ENCODE results near the gene GPS1.

The GPS1 gene

DNA sequence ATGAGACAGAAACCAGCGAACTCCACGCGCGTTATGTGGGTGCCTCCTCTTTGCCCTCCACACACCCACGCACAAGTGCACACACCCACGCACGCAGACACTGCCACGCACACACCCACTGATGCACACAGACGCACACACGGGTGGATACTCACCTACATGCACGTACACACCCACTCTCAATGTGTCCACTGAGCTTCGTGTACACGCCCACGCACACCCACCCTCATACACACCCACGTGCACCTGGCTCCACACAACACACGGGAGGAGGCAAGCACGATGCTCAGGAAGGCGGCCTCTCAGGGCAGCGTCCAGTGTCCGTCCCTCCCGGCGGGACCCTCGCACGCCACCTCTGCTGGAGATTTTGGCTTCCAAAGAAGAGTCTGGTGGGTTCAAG lies 4.3 kb upstream of the GPS1 start:
- no peak for DNase-seq

DNA sequence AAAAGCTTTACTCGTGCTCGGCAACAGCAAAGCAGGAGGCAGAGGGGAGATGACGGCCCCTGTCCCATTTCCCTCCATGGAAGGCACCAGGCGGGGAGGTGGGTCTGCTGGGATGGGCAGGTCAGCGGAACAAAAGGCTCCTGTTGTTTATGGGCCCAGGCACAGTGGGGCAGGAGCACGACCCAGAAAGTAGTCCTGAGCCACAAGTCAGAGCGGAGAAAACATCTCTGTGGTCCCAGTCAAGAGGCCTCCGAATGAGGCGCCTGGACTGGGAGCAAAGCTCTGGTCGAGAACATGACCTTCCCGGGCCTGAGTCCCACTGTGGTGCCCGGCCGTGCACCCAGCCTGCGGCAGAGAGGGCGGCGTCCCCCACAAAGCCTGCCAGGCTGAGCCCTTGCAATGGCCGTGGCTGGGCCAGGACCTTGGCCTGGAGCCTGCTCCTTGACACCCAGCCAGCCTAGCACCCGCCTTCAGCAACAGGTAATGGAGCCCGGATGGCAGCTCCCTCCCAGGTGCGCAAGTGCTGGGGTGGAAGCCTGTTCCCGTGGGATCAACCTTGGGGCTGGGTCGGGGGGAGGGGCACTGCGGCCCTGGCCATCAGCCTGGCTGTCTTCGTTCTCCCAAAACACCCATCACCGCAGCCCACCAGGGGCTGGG lies 3.7 kb upstream of the GPS1 start:
- DNase-seq: no peak

DNA sequence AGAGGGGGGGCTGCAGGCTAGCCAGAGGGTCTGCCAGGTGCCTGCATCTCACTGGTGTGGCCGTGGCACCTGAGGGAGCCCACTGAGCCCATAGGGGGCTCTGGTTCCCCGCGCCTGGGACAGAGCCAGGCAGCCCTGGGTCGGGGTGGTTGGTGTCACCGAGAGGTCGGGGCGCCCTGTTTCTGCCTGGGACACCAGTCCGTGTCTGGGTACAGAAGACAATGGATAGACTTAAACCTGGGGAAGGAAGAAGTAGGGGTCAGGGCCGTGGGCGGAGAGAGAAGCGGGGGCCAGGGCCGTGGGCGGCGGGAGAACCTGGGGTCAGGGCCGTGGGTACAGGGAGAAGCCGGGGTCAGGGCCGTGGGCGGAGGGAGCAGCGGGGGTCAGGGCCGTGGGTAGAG lies 3.1 kb upstream of the GPS1 start:
- DNase-seq: no peak

DNA sequence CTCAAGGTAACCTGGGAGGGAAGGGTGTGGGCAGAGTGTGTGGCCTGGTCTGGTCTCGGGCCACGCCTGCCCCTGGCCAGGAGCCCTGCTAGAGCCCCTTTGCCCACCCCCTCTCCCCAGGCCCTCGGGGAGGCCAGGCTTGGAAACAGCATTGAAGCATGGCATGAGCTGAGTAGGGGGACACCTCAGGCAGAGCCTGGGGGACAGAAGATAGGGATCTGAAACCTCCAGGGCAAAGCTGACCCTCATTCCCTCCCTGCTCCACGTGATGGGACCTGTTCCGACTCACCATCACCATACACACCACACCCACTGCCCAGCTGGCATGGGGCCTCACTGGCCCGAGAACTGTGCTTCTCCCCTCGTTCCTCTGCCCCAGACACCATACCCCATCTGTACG lies 2.6 kb upstream of the GPS1 start:
- no peak for DNase-seq

DNA sequence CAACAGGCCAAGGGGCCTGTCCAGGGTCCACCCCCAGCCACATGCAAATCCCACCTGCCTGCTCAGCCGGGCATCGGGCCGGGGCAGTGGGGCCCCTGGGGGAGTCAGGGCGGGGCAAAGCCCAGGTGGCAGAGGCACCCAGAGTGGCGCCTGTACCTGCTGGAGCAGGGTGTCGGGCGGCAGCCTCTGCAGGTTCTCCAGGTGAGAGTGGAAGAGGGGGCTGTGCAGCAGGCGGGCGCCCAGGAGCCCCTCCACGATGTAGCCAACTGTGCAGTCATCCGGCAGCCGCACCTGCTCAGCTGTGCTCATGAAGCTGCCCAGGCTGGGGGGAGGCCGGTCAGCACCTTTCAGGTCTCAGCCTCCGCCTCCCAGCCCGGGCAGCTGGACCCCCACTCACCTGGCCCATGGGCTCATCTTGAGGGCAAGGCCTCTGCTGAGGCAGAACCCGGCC lies 2.2 kb upstream of the GPS1 start:
- DNase-seq: no peak

DNA sequence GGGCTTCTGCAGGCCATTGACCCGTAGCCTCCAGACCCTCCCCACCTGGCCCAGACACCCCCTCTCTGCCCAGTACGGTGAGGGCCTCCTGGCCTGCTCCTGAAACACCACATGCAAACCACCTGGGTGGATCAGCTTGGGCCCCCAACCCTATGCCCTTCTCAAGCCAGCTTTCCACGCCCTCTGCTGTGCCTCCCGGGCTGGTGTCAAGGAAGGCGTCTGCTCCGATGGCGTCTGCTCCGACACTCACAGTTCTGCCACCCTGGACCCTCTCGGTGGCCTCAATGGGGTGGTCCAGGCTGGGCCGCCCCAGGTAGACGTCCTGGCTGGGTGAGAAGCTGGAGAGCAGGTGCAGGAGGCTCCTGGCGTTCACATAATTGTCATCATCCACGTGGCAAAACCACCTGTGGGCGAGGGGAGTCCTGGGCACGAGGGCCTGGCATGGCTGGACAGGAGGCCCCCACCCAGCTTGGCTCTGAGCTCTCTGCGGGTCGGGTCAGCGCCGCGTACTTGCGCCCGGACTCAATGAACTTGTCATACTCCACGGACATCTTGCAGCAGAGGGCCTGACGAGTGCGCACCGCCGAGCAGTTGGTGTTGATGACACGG lies 1.4 kb upstream of the GPS1 start:
- DNase-seq: no peak

DNA sequence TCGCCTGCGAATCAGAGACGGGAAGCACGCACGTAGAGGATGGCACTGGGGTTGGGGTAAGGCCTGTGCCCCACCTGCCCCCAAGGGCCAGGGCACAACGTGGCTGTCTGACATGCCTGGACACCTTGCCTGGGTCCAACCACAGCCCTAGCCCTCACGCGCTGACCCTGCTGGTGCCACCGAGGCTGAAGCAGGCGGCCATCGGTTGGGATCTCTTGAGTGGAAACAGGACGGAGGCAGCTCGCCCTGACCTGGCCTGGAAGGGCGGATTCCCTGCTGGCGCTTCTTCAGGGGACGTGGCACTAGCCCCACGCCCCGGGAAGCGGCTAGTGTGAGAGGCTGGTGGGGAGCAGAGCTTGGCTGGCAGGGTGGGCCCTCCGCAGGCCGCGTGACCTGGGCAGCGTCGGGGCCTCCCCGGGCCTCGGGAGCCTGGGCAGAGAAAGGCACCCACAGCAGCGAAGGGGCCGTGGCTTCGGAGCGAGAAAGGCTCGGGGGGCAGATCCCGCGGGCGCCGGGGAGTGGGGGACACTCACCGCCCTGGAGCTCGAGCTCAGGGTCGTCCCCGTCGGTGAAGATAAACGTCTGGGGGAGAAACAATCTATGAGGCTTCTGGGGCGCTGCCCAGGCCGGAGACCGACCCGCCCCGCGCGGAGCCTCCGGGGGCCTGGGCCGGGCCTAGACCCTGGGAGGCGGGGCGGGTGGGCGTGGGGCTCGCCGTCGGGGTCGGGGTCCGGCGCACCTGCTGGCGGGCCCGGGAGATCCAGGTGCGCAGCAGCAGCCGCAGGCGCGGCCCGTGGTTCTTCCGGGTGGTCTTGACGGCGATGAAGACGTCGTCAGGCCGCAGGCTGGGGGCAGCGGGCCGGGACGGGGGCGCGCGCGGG lies 697 bp upstream of the GPS1 start:
- no peak for DNase-seq

DNA sequence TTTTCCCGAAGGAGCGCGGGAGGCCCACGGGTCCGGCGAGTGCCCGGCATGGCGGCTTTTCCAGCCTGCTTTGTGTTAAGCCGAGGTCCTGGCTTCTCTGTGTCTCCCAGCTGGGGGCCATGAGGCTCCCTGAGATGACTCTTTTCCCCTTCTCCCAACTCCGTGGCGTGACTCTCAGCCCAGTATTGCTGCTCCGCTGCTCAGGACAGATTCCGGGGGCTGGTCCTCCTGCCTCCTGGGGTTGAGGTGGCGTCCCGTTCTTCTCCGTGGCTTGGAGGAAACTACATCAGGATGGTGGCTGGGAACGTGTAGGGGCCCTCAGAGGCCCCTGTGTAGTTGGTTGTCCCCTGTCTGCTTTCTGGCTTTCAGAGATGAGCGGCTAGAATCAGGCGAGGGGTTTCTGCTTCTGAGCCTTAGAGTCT lies 951 bp downstream of the GPS1 start:
- DNase-seq: no peak

DNA sequence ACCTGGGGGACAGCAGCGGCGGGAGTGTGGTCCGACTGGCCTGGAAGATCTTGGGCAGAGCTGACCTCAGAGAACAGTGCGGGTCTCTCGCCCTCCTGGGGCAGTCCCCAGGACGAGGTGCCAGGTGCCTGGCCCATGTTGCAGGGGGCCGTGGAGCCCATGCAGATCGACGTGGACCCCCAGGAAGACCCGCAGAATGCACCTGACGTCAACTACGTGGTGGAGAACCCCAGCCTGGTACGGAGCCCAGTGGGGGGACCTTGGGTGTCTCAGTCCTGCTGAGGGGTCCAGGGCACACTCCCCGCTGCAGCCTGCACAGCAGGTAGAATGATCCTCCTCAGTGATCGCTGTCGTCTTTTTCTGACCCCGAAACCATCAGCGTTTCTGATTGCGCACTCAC lies 1.4 kb downstream of the GPS1 start:
- no peak for DNase-seq

DNA sequence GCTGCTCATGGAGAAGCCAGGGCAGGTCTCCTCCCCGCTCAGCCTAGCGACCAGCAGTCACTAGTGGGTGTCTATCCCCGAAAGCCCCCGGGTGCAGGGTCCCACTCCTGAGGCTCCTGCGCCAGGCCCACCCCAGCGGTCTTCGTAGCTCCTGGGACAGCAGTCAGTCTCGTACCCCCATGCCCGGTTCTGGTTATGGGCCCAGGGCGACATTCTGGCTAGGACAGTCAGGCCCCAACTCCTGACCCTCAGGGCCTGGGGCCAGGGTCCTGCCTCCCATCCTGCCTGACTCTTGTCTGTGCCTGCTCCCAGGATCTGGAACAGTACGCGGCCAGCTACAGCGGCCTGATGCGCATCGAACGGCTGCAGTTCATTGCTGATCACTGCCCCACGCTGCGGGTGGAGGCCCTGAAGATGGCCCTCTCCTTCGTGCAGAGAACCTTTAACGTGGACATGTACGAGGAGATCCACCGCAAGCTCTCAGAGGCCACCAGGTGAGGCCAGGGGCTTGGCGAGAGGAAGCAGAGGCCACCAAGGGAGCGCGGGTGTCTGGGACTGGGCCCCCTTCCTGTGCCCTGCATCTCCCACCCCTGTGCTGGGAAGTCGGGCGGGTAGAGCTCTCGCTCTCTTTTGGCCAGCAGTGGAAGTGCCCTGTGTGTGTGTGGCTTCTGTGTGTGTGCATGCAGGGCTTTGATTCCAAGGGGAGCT lies 2.0 kb downstream of the GPS1 start:
- DNase-seq: no peak

DNA sequence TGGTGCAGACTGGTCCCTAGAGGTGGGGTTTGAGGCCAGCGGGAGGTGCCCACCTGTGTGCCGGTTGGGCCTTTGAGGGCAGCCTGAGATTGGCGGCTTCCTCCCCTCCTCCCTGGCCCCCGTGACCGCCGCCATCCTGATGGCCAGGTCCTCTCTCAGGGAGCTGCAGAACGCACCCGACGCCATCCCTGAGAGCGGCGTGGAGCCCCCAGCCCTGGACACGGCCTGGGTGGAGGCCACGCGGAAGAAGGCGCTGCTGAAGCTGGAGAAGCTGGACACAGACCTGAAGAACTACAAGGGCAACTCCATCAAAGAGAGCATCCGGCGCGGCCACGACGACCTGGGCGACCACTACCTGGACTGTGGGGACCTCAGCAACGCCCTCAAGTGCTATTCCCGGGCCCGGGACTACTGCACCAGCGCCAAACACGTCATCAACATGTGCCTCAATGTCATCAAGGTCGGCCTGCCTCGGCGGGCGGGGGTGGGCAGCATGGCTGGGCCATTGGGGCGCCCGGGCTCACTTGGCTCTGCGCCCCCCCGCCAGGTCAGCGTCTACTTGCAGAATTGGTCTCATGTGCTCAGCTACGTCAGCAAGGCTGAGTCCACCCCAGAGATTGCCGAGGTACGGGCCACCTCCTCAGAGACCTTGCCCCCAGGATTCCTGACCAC lies 2.8 kb downstream of the GPS1 start:
- no peak for DNase-seq

DNA sequence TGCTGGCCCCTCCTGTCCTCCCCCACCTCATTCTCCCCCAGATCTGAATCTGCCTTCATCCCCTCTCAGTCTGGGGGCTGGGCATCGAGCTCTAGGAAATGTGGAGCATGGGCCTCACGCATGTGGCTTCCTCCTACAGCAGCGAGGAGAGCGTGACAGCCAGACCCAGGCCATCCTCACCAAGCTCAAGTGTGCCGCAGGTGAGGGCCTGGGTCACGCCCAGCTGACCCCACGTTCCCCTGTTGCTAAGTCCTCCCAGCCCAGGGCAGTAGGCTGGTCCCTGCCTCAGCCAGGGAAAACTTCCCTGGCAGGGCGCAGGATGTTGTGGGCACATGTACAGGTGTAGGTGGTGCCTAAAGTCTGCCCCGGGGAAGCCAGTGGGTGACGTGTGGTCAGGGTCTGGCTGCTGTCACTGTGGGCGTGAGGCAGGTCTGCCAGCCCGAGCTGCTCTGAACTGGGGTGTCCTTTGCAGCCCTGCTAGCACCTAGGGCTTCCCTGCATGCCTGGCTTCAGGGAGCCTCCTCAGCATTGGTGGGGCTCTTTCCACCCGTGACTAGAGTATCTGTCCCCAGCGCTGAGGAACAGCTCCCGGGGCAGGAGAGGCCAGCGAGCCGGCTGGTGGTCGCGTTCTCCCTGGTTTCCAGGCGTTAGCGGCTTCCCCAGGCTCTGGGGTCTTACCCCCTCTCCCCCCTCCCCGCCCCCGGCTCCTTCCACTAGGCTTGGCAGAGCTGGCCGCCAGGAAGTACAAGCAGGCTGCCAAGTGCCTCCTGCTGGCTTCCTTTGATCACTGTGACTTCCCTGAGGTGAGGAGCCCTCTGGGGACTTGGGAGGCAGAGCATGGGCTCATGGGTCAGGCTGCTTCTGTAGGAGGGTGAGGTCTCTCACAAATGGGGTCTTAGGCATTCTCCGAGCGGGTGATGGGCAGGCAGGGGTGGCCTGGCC lies 3.6 kb downstream of the GPS1 start:
- no peak for DNase-seq

DNA sequence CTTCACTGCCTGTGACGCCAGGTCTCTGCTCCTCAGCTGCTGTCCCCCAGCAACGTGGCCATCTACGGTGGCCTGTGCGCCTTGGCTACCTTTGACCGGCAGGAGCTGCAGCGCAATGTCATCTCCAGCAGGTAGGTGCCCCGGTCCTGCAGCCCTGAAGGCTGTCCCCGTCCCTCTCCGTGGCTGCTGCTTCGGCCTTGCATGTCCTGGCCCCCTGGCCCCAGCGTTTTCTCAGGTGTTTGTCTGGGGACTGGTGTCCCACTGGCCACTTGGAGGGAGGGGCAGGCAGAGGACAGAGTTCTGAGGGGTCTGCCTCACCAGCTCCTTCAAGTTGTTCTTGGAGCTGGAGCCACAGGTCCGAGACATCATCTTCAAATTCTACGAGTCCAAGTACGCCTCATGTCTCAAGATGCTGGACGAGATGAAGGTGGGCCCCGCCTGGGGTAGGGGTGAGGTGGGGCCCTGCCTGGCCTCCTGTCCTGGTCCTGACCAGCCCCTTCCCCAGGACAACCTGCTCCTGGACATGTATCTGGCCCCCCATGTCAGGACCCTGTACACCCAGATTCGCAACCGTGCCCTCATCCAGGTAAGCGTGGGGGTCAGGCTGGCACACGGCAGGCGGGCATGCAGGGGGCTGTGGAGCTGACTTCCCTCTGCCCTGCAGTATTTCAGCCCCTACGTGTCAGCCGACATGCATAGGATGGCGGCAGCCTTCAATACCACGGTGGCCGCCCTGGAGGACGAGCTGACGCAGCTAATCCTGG lies 4.4 kb downstream of the GPS1 start:
- no peak for DNase-seq

DNA sequence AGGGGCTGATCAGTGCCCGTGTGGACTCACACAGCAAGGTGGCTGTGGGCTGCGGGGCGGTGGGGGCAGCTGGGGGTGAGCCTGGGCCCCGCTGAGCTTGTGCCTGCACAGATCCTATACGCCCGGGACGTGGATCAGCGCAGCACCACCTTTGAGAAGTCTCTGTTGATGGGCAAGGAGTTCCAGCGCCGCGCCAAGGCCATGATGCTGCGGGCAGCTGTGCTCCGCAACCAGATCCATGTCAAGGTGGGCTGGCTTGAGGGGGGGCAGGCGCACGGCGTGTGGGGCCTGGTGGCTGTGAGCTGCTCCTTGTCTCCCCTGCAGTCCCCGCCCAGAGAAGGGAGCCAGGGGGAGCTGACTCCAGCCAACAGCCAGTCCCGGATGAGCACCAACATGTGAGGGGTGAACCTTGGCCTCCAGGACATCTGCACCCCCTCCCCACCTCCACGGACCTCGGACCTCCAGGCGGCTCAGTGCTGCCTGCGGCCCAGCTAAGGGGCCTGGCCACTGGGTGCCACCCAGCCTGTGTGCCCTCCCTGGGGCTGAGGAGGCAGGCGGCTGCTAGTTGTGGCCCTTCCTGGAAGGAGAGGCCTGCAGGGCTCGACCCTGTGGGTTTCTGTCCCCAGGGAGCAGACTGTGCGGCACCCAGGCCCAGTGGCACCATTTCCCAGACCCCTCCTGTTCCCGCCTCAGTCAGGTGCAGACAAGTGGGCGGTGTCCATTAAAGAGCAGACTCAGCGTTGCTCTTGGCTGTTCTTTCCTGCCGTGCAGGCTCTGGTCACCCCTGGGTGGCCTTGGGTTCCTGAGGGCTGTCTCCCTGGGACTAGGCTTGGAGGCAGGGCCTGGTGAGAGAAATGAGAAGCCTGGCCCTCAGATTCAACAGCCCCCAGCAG lies 5.3 kb downstream of the GPS1 start:
- no peak for DNase-seq

DNA sequence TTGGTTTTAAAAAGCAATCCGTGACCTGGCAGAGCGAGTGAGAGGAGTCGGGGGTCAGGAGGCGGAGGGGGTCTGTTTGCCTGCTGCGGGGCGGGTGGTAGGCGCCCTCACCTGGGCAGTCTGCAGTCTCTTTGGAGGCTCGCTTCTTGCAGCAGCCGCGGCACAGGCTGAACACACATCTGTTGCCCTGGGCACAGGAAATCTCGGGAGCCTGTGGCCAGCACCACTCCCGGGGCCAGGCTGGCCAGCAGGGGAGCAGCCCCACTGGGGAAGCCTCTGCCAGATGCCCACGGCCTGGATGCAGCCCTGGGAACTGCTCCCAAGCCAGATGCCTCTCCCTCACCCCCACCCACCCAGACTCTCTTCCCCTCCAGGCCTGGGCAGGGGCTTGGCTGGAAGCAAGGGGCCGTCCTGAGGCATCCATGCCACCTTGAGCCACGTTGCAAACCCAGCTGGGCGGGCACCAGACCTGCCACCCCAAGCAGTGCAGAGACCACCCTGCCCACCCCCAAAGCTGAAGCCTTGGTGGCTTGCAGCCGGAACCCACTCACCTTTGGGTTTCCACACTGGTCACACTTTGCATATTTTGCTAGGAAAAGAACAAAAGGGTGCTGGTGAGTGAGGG lies 6.6 kb downstream of the GPS1 start:
- DNase-seq: no peak

DNA sequence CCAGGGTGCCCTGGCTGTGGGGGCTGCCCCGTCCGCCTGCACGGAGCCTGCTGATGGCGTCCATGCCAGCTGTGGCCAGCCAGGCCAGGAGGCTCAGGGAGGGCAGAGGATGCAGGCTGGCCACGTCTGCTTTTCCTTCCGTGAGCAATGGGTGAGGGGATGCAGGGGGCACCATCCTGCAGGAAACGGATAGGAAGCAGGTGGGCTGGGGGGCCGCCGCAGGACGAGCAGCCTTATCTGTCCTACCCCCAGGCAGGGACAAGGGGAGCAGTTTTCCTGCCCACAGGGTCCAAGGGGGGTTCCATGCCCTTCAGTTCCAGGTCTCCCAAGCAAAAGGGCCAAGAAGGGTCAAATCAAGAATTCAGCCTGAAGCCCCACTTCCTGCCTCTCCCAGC lies 7.2 kb downstream of the GPS1 start:
- no peak for DNase-seq

DNA sequence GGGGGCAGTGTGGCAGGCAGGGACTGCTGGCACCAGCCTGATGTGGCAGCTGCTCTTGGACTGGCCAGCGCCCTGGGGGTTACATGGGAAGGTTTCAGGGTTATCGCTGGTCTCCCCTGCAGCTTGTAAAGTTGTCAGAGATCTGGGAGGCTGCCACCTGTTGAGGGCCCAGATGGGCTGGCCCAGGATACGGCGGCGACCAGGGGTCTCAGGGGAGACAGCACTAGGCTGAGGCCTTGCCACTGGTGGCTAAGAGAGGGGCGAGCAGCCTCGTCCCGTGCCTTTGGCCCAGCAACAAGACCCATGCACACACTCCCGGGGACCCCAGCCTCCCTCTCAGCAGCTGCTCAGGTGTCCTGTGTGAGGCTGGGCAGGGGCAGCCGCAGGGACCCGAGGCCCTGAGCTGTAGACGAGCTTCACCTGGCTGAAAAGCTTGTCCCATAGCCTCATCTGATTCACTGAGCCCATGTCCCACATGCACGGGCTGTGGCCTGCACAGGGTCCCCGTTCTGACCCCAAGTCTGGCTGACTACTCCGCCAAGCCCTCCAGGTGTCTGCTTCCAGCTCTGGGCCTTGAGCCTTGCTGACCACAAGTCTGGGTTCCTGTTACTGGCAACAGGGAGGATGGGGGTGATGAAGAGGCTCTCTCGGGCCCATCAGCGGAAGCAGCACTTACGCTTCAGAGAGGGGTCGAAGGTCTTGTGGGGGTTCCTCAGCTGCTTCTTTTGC lies 7.7 kb downstream of the GPS1 start:
- no peak for DNase-seq

DNA sequence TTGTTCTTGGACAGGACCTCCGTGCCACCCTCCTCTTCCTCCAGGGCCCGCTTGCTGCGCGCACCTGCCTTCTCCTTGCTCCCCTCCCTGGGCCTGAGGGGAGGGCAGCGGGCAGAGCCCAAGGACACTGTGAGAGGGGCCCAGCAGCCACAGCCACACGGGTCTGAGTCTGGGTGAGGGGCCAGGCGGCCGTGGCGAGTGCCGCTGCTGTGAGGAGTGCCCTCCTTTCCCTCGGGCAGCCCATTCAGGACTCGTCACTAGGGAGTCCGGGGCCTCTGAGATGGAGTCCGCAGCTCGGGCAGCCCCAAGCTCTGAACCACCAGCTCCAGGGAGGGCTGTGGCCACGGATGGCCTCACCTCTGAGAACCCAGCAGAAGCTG lies 8.3 kb downstream of the GPS1 start:
- no peak for DNase-seq

DNA sequence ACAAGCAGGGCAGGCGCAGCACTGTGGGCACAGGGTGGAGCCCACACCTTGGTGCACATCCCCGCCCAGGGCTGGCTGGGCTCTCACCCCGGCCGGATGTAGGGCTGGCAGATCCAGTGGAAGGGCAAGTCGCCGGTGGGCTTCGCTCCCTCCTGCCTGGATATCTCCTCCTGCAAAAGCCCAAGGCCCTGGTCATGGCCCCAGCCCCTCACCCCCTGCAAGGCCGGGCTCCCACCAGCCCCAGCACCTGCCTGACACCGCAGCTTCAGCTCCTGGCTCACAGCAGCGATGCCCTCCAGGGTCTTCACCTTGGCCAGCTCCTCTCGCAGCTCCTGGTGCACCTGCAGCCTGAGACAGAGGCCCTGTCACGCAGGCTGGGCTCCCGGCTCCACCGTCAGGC lies 8.9 kb downstream of the GPS1 start:
- DNase-seq: no peak
